K562 (cell line): ENCODE results near the gene POLD4. TPM values are rescaled to one million over a fixed set of nuclear protein-coding genes. Genes with fewer than 3 reads are reported as not detected.

Experiments
- AFF1 ChIP-seq, 2 experiments: fragments of 450-650 bp; IDR thresholded peaks; 2 replicates each; pipeline ENCODE4 v1.6.1; 2018; ENCODE audit warnings: mild to moderate bottlenecking in 2 of 2, low read depth in 1 of 2; ENCODE audit not compliant: partially characterized antibody in 2 of 2
- ASH1L ChIP-seq: fragments of 450-650 bp; IDR thresholded peaks from 2 replicates; pipeline ENCODE4 v1.6.1; 2018; ENCODE audit warnings: borderline replicate concordance, mild to moderate bottlenecking, low read depth; ENCODE audit not compliant: partially characterized antibody
- ATF2 ChIP-seq: sonication (generic); formaldehyde crosslinking; IDR thresholded peaks from 2 replicates; pipeline ENCODE4 v1.8.1; 2022; ENCODE audit warnings: missing genetic modification reagents
- BRF1 ChIP-seq: IDR thresholded peaks from 3 replicates; pipeline ENCODE4 v1.6.1; 2011; ENCODE audit warnings: borderline replicate concordance, mild to moderate bottlenecking; ENCODE audit not compliant: insufficient read length; ENCODE audit errors: extremely low read depth
- CCAR2 ChIP-seq: fragments of 200-400 bp; formaldehyde crosslinking; IDR thresholded peaks from 2 replicates; pipeline ENCODE4 v1.6.1; 2017; ENCODE audit warnings: mild to moderate bottlenecking, low read depth, low read length
- E4F1 ChIP-seq: fragments of 250-450 bp; sonication (Bioruptor Pico); IDR thresholded peaks from 2 replicates; pipeline ENCODE4 v1.5.0; 2021; ENCODE audit warnings: mild to moderate bottlenecking, borderline replicate concordance
- GABPA ChIP-seq: fragments of 200-800 bp; sonication (Bioruptor generic); conservative IDR thresholded peaks from 2 replicates; pipeline ENCODE4 v1.6.1; 2016; ENCODE audit warnings: low read depth, missing genetic modification characterization, missing compliant biosample characterization
- GTF2A2 ChIP-seq: IDR thresholded peaks from 2 replicates; pipeline ENCODE4 v1.6.1; 2016; ENCODE audit warnings: mild to moderate bottlenecking, missing genetic modification characterization, missing compliant biosample characterization
- GTF2E2 ChIP-seq: fragments of 200-800 bp; sonication (Bioruptor generic); IDR thresholded peaks from 2 replicates; pipeline ENCODE4 v1.6.1; 2016; ENCODE audit warnings: missing genetic modification characterization, missing compliant biosample characterization
- HMGN3 ChIP-seq: IDR thresholded peaks from 2 replicates; pipeline ENCODE4 v1.6.1; 2011; ENCODE audit warnings: borderline replicate concordance, low read depth, mild to moderate bottlenecking, mixed read lengths, low read length; ENCODE audit not compliant: insufficient read length; ENCODE audit errors: extremely low read depth
- MEF2A ChIP-seq: IDR thresholded peaks from 2 replicates; pipeline ENCODE4 v1.6.1; 2011; ENCODE audit warnings: low read depth, mild to moderate bottlenecking, low read length, moderate library complexity; ENCODE audit not compliant: control insufficient read depth
- TCFL5 ChIP-seq: fragments of 250-450 bp; sonication (Bioruptor Pico); conservative IDR thresholded peaks from 2 replicates; pipeline ENCODE4 v1.6.1; 2021; ENCODE audit warnings: mild to moderate bottlenecking, moderate library complexity, matching md5 sums
- TRIM28 ChIP-seq: fragments of 450-650 bp; IDR thresholded peaks from 2 replicates; pipeline ENCODE4 v1.6.1; 2017
- XRCC3 ChIP-seq: fragments of 450-650 bp; IDR thresholded peaks from 2 replicates; pipeline ENCODE4 v1.6.1; 2017; ENCODE audit warnings: mild to moderate bottlenecking, moderate library complexity
- ZNF121 ChIP-seq: sonication (generic); formaldehyde crosslinking; conservative IDR thresholded peaks from 2 replicates; pipeline ENCODE4 v1.8.0; 2022; ENCODE audit warnings: missing genetic modification reagents
- ZNF24 ChIP-seq: fragments of 450-650 bp; IDR thresholded peaks from 2 replicates; pipeline ENCODE4 v1.6.1; 2016
- ZNF395 ChIP-seq: fragments of 200-800 bp; sonication (Bioruptor generic); IDR thresholded peaks from 2 replicates; pipeline ENCODE4 v1.6.1; 2017; ENCODE audit warnings: missing genetic modification characterization, missing compliant biosample characterization
- polyA plus RNA-seq, 8 experiments: library from polyadenylated mRNA; depleted of rRNA in 4 of 8; stranded (reverse) in 5 of 8; unstranded in 3 of 8; fragments of >200 nt; fragmentation: Nextera tagmentation in 2 of 8; fragmentation: Illumina TruSeq in 1 of 8; extraction: Ambion mirVana in 2 of 8; extraction: Trizol in 1 of 8; gene quantifications; 2 replicates each; pipeline versions ENCODE4 v1.2.1 to v1.2.3, GENCODE V29; 2011 to 2014; ENCODE audit warnings: inconsistent platforms in 1 of 8, missing spikeins in 1 of 8
- total RNA-seq, 7 experiments: library from RNA; depleted of rRNA in 6 of 7; stranded (reverse); fragments of >200 nt in 6 of 7; fragmentation: Illumina TruSeq in 2 of 7; extraction: Trizol in 2 of 7; gene quantifications; 2 replicates each; pipeline versions ENCODE4 v1.2.1 to v1.2.3, GENCODE V29; 2011 to 2021; ENCODE audit warnings: low replicate concordance in 1 of 7

Gene POLD4
- total and polyA plus RNA-seq, 9 of the 15 experiments (the other 6 are each of a cell fraction or from before 2014, with no cell fraction given): 5.8 to 64.5 (median 18.3) TPM

DNA sequence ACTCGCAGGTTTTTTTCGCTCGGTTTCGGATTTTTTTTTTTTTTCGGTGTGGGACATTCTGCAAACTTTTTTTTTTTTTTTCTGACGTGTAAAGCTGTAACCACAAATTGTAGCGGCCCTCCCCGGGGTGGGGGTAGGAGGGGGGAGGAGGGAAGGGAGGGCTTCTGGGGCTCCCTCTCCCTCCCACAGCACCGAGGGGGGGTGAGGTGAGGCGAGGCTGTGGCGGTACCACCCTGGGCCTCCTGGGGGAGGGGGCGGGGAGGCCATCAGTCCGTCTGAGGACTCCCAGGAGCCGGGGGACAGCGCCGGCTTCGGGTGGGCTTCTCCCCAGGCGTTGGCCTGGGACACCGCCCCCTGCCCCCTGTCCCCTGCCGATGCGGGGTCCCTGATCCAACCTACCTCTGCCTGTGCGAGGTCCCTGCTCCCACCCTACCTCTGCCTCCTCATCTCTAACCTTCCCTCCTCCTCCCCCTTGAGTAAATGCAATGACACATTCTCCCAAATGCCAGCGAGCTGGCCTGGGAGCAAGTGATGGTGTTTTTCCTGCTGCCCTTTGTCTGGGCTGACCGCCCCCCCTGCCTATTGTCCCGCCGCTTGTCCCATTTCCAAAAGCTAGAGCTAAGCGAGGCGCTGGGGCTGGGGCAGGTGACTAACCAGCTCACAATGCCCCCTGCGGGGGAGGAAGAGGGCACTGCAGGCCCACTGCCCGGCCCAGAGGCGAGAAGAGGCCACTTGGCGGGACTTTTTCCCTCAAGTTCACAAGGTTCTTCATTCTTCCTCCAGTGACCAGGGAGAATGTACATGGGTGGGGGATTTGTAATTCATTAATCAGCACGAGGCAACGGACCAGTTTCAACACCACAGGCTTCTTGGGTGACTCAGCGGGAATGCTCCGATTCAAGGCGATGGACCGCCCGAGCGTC lies 20.6 kb upstream of the POLD4 start (continued):
- TF ChIP-seq E4F1 (CRISPR knock-in tag): no peak
- TF ChIP-seq MEF2A: no peak
- TF ChIP-seq HMGN3: no peak
- TF ChIP-seq CCAR2: no peak
- no peak for TF ChIP-seq ATF2 (CRISPR knock-in tag)
- no peak for TF ChIP-seq ASH1L
- TF ChIP-seq ZNF24: no peak
- no peak for TF ChIP-seq ZNF121
- no peak for TF ChIP-seq TCFL5 (CRISPR knock-in tag)
- TF ChIP-seq BRF1: no peak
- TF ChIP-seq GTF2E2 (tag): 0 out of 2 replicates have a peak, but pooled peaks have one; percentile 48
- TF ChIP-seq XRCC3: no peak
- no peak; the same call in none of the 2 replicates for TF ChIP-seq ZNF395 (CRISPR knock-in tag)
- TF ChIP-seq GABPA: no peak
- no peak for TF ChIP-seq AFF1 (IDR thresholded peaks at IDR 0.05; ENCODE audit: low read depth in 1 of 2, partially characterized antibody in 2 of 2)
- TF ChIP-seq TRIM28: no peak
- no peak for TF ChIP-seq GTF2A2
